ENCODE measurements around the gene GRID2IP.

GRID2IP gene

GRCh38 chr7:6513541-6513940, 37.7 kb downstream of the GRID2IP start:
- H3K27ac ChIP-seq (ENCODE audit: low read depth, low read length), result no peak overlapping the region
- H2AFZ ChIP-seq (ENCODE audit: low read length, unreplicated experiment), result no peak overlapping the region
- no peaks in the 10 kb centered on the region for H3K79me2 ChIP-seq (ENCODE audit: control insufficient read depth, insufficient read depth, low read length, unreplicated experiment)
- H3K36me3 ChIP-seq (ENCODE audit: insufficient read depth, low read length), result no peaks in the 10 kb centered on the region
- no peaks in the 10 kb centered on the region for H3K4me1 ChIP-seq (ENCODE audit: control insufficient read depth, insufficient read depth, low read length, unreplicated experiment)
- H3K4me3 ChIP-seq (ENCODE audit: low read depth, low read length), result no peak overlapping the region
- no peaks in the 10 kb centered on the region for H3K27me3 ChIP-seq (ENCODE audit: insufficient read depth, low read length)

GRCh38 chr7:6512892-6513291, 38.4 kb downstream of the GRID2IP start:
- Histone ChIP-seq H3K27me3 (ENCODE audit: insufficient read depth, low read length) (no peaks in the 10 kb centered on the region), H3K4me3 (ENCODE audit: low read depth, low read length) (no peak overlapping the region), H3K27ac (ENCODE audit: low read depth, low read length) (no peak overlapping the region), H3K79me2 (ENCODE audit: control insufficient read depth, insufficient read depth, low read length, unreplicated experiment) (no peaks in the 10 kb centered on the region), H2AFZ (ENCODE audit: low read length, unreplicated experiment) (no peak overlapping the region), H3K4me1 (ENCODE audit: control insufficient read depth, insufficient read depth, low read length, unreplicated experiment) (no peaks in the 10 kb centered on the region), H3K36me3 (ENCODE audit: insufficient read depth, low read length) (no peaks in the 10 kb centered on the region)

DNA sequence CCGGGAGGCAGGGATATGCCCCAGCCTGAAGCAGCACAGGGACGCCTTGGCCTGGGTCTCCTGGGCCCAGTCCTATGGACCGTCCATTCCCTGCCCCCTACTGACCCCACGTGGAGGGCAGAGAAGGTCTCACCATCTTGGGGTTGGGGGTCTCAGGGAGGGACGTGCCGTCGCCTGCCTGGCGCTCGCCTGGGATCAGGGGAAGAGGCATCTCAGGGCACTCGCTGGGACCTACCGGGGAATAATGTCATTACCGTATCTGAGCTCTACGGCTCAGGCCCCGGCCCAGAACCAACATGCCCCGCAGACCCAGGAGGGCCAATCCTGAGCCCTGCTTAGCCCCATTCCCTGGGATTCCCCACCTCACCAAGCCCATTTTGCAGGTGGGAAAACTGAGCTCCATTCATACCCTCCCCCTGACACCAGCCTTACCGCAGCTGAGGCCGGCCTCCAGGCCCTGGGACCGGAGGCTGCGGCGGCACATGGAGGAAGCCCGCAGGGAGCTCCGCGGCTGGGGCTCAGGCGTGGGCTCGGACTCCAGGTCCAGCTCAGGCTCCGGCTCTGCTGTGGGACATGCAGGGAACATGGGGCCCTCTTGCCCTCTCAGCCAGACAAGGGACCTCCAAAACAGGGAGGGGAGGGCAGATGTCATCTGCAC, 40.7 kb downstream of the GRID2IP start:
- no peak overlapping the region for H3K27ac ChIP-seq (ENCODE audit: low read depth, low read length)
- no peaks in the 10 kb centered on the region for H3K79me2 ChIP-seq (ENCODE audit: control insufficient read depth, insufficient read depth, low read length, unreplicated experiment)
- no peaks in the 10 kb centered on the region for H3K4me1 ChIP-seq (ENCODE audit: control insufficient read depth, insufficient read depth, low read length, unreplicated experiment)
- H3K27me3 ChIP-seq (ENCODE audit: insufficient read depth, low read length), result peaks cover 11% of the 10 kb centered on the region
- no peak overlapping the region for H3K4me3 ChIP-seq (ENCODE audit: low read depth, low read length)
- no peaks in the 10 kb centered on the region for H3K36me3 ChIP-seq (ENCODE audit: insufficient read depth, low read length)
- H2AFZ ChIP-seq (ENCODE audit: low read length, unreplicated experiment), result no peak overlapping the region

- peaks cover 27% of the 10 kb centered on the region for H3K27me3 ChIP-seq (ENCODE audit: insufficient read depth, low read length)
- H3K27ac ChIP-seq (ENCODE audit: low read depth, low read length), result no peak overlapping the region
- no peak overlapping the region for H3K4me3 ChIP-seq (ENCODE audit: low read depth, low read length)
- H2AFZ ChIP-seq (ENCODE audit: low read length, unreplicated experiment), result no peak overlapping the region
- H3K79me2 ChIP-seq (ENCODE audit: control insufficient read depth, insufficient read depth, low read length, unreplicated experiment), result no peaks in the 10 kb centered on the region
- no peaks in the 10 kb centered on the region for H3K36me3 ChIP-seq (ENCODE audit: insufficient read depth, low read length)
- H3K4me1 ChIP-seq (ENCODE audit: control insufficient read depth, insufficient read depth, low read length, unreplicated experiment), result no peaks in the 10 kb centered on the region
Measured at GRCh38 chr7:6508950-6509349, 42.3 kb downstream of the GRID2IP start.

GRCh38 chr7:6508539-6508938, 42.7 kb downstream of the GRID2IP start:
- Histone ChIP-seq H3K27me3 (ENCODE audit: insufficient read depth, low read length) (peaks cover 27% of the 10 kb centered on the region), H3K36me3 (ENCODE audit: insufficient read depth, low read length) (no peaks in the 10 kb centered on the region), H3K27ac (ENCODE audit: low read depth, low read length) (no peak overlapping the region), H3K4me1 (ENCODE audit: control insufficient read depth, insufficient read depth, low read length, unreplicated experiment) (no peaks in the 10 kb centered on the region), H2AFZ (ENCODE audit: low read length, unreplicated experiment) (no peak overlapping the region), H3K4me3 (ENCODE audit: low read depth, low read length) (no peak overlapping the region), H3K79me2 (ENCODE audit: control insufficient read depth, insufficient read depth, low read length, unreplicated experiment) (no peaks in the 10 kb centered on the region)

- no peaks in the 10 kb centered on the region for H3K79me2 ChIP-seq (ENCODE audit: control insufficient read depth, insufficient read depth, low read length, unreplicated experiment)
- no peak overlapping the region for H3K4me3 ChIP-seq (ENCODE audit: low read depth, low read length)
- peaks cover 30% of the 10 kb centered on the region for H3K27me3 ChIP-seq (ENCODE audit: insufficient read depth, low read length)
- H3K36me3 ChIP-seq (ENCODE audit: insufficient read depth, low read length), result no peaks in the 10 kb centered on the region
- no peaks in the 10 kb centered on the region for H3K4me1 ChIP-seq (ENCODE audit: control insufficient read depth, insufficient read depth, low read length, unreplicated experiment)
- no peak overlapping the region for H2AFZ ChIP-seq (ENCODE audit: low read length, unreplicated experiment)
- H3K27ac ChIP-seq (ENCODE audit: low read depth, low read length), result no peak overlapping the region
Measured at GRCh38 chr7:6507906-6508305, 43.4 kb downstream of the GRID2IP start.

DNA sequence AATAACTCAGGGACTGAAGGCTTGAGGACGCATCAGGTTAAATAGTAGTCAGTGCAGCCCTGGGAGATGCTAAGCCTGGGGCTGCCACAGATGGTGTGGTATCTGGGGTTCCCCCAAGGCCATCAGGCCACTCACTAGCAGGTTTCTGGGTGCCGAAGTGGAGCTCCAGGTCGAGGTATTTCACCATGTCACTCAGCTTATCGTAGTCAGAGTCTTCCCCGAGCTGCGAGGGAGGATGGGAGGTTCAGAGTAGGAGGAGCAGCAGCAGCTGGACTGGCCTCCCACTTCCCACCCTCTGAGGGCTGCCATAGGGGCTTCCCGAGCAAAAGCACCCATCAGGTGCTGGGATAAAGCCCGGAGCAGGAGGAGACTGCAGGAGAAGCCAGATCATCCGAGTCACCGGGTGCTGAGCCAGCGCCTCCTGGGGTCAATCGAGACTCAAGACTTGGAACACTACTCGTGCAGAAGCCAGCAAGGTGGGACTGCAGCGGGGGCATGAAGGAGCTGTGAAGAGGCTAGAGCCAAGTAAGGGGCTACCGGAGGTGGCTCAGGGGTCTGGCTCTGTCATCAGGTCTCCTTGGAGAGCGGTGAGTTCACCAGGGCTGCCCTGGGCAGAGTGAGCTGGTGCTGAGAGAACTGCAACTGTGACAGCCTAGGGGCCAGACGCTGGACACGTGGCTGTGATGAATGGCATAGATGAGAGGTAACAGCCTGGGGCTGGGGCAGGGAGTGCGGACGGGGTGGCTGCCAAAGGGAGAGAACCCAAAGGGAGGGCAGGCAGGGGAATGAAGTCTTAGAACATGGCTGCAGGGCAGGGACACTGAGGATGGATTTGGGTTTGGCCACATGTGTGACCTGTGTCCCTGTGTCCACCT, 45.3 kb downstream of the GRID2IP start:
- no peak overlapping the region for H2AFZ ChIP-seq (ENCODE audit: low read length, unreplicated experiment)
- H3K79me2 ChIP-seq (ENCODE audit: control insufficient read depth, insufficient read depth, low read length, unreplicated experiment), result no peaks in the 10 kb centered on the region
- H3K27ac ChIP-seq (ENCODE audit: low read depth, low read length), result no peak overlapping the region
- H3K4me3 ChIP-seq (ENCODE audit: low read depth, low read length), result no peak overlapping the region
- no peaks in the 10 kb centered on the region for H3K4me1 ChIP-seq (ENCODE audit: control insufficient read depth, insufficient read depth, low read length, unreplicated experiment)
- peaks cover 30% of the 10 kb centered on the region for H3K27me3 ChIP-seq (ENCODE audit: insufficient read depth, low read length)
- no peaks in the 10 kb centered on the region for H3K36me3 ChIP-seq (ENCODE audit: insufficient read depth, low read length)

GRCh38 chr7:6504996-6505395, 46.3 kb downstream of the GRID2IP start:
- no peak overlapping the region for H3K4me3 ChIP-seq (ENCODE audit: low read depth, low read length)
- no peak overlapping the region for H3K27ac ChIP-seq (ENCODE audit: low read depth, low read length)
- H2AFZ ChIP-seq (ENCODE audit: low read length, unreplicated experiment), result no peak overlapping the region
- H3K36me3 ChIP-seq (ENCODE audit: insufficient read depth, low read length), result no peaks in the 10 kb centered on the region
- H3K79me2 ChIP-seq (ENCODE audit: control insufficient read depth, insufficient read depth, low read length, unreplicated experiment), result no peaks in the 10 kb centered on the region
- no peaks in the 10 kb centered on the region for H3K4me1 ChIP-seq (ENCODE audit: control insufficient read depth, insufficient read depth, low read length, unreplicated experiment)
- H3K27me3 ChIP-seq (ENCODE audit: insufficient read depth, low read length), result peaks cover 30% of the 10 kb centered on the region

GRCh38 chr7:6502886-6503285, 48.4 kb downstream of the GRID2IP start:
- H3K36me3 ChIP-seq (ENCODE audit: insufficient read depth, low read length), result no peaks in the 10 kb centered on the region
- H2AFZ ChIP-seq (ENCODE audit: low read length, unreplicated experiment), result no peak overlapping the region
- no peaks in the 10 kb centered on the region for H3K4me1 ChIP-seq (ENCODE audit: control insufficient read depth, insufficient read depth, low read length, unreplicated experiment)
- H3K27ac ChIP-seq (ENCODE audit: low read depth, low read length), result no peak overlapping the region
- H3K79me2 ChIP-seq (ENCODE audit: control insufficient read depth, insufficient read depth, low read length, unreplicated experiment), result no peaks in the 10 kb centered on the region
- H3K4me3 ChIP-seq (ENCODE audit: low read depth, low read length), result no peak overlapping the region
- peaks cover 30% of the 10 kb centered on the region for H3K27me3 ChIP-seq (ENCODE audit: insufficient read depth, low read length)

GRCh38 chr7:6501586-6502564, 49.4 kb downstream of the GRID2IP start:
- Histone ChIP-seq H3K4me1 (ENCODE audit: control insufficient read depth, insufficient read depth, low read length, unreplicated experiment) (no peaks in the 10 kb centered on the region), H3K27me3 (ENCODE audit: insufficient read depth, low read length) (peaks cover 22% of the 10 kb centered on the region), H3K27ac (ENCODE audit: low read depth, low read length) (no peak overlapping the region), H2AFZ (ENCODE audit: low read length, unreplicated experiment) (no peak overlapping the region), H3K4me3 (ENCODE audit: low read depth, low read length) (no peak overlapping the region), H3K79me2 (ENCODE audit: control insufficient read depth, insufficient read depth, low read length, unreplicated experiment) (no peaks in the 10 kb centered on the region), H3K36me3 (ENCODE audit: insufficient read depth, low read length) (no peaks in the 10 kb centered on the region)

Data from ACC112 (cell line).